ENCODE results near the gene TMEM245.
"Not testable (repeated sequence)": the region's sequence is repeated elsewhere in the genome, so short reads cannot be mapped to it uniquely, and the experiment has no call there.

TMEM245 gene

GRCh38 chr9:108978205-108978604 lies 141.5 kb downstream of the TMEM245 start:
- in situ Hi-C loops (cut with HindIII; ENCODE audit: low pct_ligation_motif_present, low pct_unique_long_range_greater_than_20kb, low sequenced_read_pairs): no loop called here
- no peak for DNase-seq

GRCh38 chr9:108973895-108974294 lies 145.9 kb downstream of the TMEM245 start:
- in situ Hi-C loops (cut with HindIII; ENCODE audit: low pct_ligation_motif_present, low pct_unique_long_range_greater_than_20kb, low sequenced_read_pairs): no loop called here
- no peak for DNase-seq

- in situ Hi-C loops (cut with HindIII; ENCODE audit: low pct_ligation_motif_present, low pct_unique_long_range_greater_than_20kb, low sequenced_read_pairs): no loop called here
- DNase-seq: no peak
Observed at GRCh38 chr9:108972626-108973209, 147.0 kb downstream of the TMEM245 start.

- in situ Hi-C loops (cut with HindIII; ENCODE audit: low pct_ligation_motif_present, low pct_unique_long_range_greater_than_20kb, low sequenced_read_pairs): no loop called here
Observed at GRCh38 chr9:108972186-108972585, 147.6 kb downstream of the TMEM245 start.

GRCh38 chr9:108971392-108971791 lies 148.4 kb downstream of the TMEM245 start:
- in situ Hi-C loops (cut with HindIII; ENCODE audit: low pct_ligation_motif_present, low pct_unique_long_range_greater_than_20kb, low sequenced_read_pairs): not testable (repeated sequence)

More at GRCh38 chr9:108972186-108972585, 147.6 kb downstream of the TMEM245 start:
- no peak for DNase-seq

GRCh38 chr9:108967916-108968315 lies 151.8 kb downstream of the TMEM245 start:
- DNase-seq: no peak
- in situ Hi-C loops (cut with HindIII; ENCODE audit: low pct_ligation_motif_present, low pct_unique_long_range_greater_than_20kb, low sequenced_read_pairs): no loop called here

More at GRCh38 chr9:108971392-108971791, 148.4 kb downstream of the TMEM245 start:
- DNase-seq: not testable (repeated sequence)
